Panc1 (cell line): ENCODE measurements around the gene WASF2. TPM values are rescaled to one million over a fixed set of nuclear protein-coding genes. Genes with fewer than 3 reads are reported as not detected.

Experiments used
- ATAC-seq: fragments of 200-7000 bp; cut with Tn5 transposase; 2 replicates; pipeline ENCODE4 v1.9.1; 2020; ENCODE audit warnings: mild to moderate bottlenecking, moderate library complexity
- BruUV-seq: library from RNA; stranded (reverse); fragments of 400-500 nt; replicated peaks from 2 replicates; lab custom pipeline; 2021; lab: Mats Ljungman, UMichigan
- CTCF ChIA-PET: fragments of 300-600 bp; sonication (Branson Sonifier 250); formaldehyde crosslinking; loops from one replicate; lab custom pipeline; 2022; ENCODE audit warnings: antibody characterized with exemption; lab: Charles Lee
- POLR2A ChIA-PET: fragments of 300-600 bp; sonication (Branson Sonifier 250); formaldehyde crosslinking; loops from one replicate; lab custom pipeline; 2022; ENCODE audit warnings: antibody characterized with exemption; lab: Charles Lee
- DNase-seq: peaks from one replicate; pipeline ENCODE4 v3.0.0-alpha.2; 2010; ENCODE audit warnings: low read depth, low spot score
- H3K27ac ChIP-seq: 2 replicates; pipeline ENCODE4 v1.5.1; 2011; ENCODE audit warnings: mild to moderate bottlenecking, low read length, inconsistent platforms
- H3K27me3 ChIP-seq: fragments of 200-500 bp; sonication (Bioruptor generic); 2 replicates; pipeline ENCODE4 v1.6.0; 2014; ENCODE audit warnings: low read length, inconsistent platforms; ENCODE audit not compliant: control insufficient read depth, insufficient read depth
- H3K36me3 ChIP-seq: fragments of 200-500 bp; sonication (Bioruptor generic); 2 replicates; pipeline ENCODE4 v1.5.1; 2014; ENCODE audit warnings: inconsistent platforms, mild to moderate bottlenecking, low read length, moderate library complexity; ENCODE audit not compliant: control insufficient read depth, insufficient read depth
- H3K4me1 ChIP-seq: 2 replicates; pipeline ENCODE4 v1.5.1; 2011; ENCODE audit warnings: inconsistent platforms, mild to moderate bottlenecking, low read length, moderate library complexity; ENCODE audit not compliant: control insufficient read depth, insufficient read depth
- H3K4me3 ChIP-seq, 2 experiments: 2 replicates each; pipeline ENCODE4 v1.5.1; 2011 to 2012; ENCODE audit warnings: low read depth in 2 of 2, low read length in 2 of 2, mild to moderate bottlenecking in 2 of 2, inconsistent platforms in 1 of 2, moderate library complexity in 1 of 2
- H3K9me3 ChIP-seq: fragments of 200-500 bp; sonication (Bioruptor generic); 2 replicates; pipeline ENCODE4 v1.5.1; 2014; ENCODE audit warnings: low read depth, mild to moderate bottlenecking, inconsistent platforms, low read length, moderate library complexity; ENCODE audit not compliant: control insufficient read depth, insufficient read depth
- CTCF ChIP-seq: fragments of 450-650 bp; IDR thresholded peaks from 2 replicates; pipeline ENCODE4 v1.5.1; 2017; ENCODE audit warnings: mild to moderate bottlenecking
- POLR2AphosphoS5 ChIP-seq: IDR thresholded peaks from 2 replicates; pipeline ENCODE4 v1.6.1; 2012; ENCODE audit warnings: mild to moderate bottlenecking, low read depth, low read length, moderate library complexity
- REST ChIP-seq, 2 experiments: IDR thresholded peaks; 2 replicates each; pipeline ENCODE4 v1.6.1; 2011 to 2012; ENCODE audit warnings: low read depth in 2 of 2, control low read depth in 1 of 2, low read length in 1 of 2, mild to moderate bottlenecking in 1 of 2, moderate library complexity in 1 of 2; ENCODE audit not compliant: insufficient read depth in 1 of 2
- SIN3A ChIP-seq: IDR thresholded peaks from 2 replicates; pipeline ENCODE4 v1.6.1; 2012; ENCODE audit warnings: low read depth, mild to moderate bottlenecking, low read length, moderate library complexity, borderline replicate concordance; ENCODE audit not compliant: insufficient read depth
- TCF7L2 ChIP-seq: IDR thresholded peaks from 2 replicates; pipeline ENCODE4 v1.6.1; 2011; ENCODE audit warnings: mild to moderate bottlenecking, low read depth, low read length, inconsistent platforms
- in situ Hi-C: cut with HindIII; loops from 2 replicates; pipeline ENCODE4 v1.10.0; 2016; ENCODE audit warnings: low sequenced_read_pairs, low pct_unique_long_range_greater_than_20kb
- intact Hi-C: fragments of 100-400 bp; cut with micrococcal nuclease; formaldehyde crosslinking; loops from one replicate; pipeline ENCODE4 v1.10.0; 2022; ENCODE audit not compliant: unreplicated experiment
- total RNA-seq: library from RNA; stranded (reverse); gene quantifications from one replicate; pipeline ENCODE4 v1.2.1, GENCODE V29; 2021; ENCODE audit not compliant: unreplicated experiment

The WASF2 gene
- total RNA-seq, 1 experiment from 2014 or later, result 121 TPM

DNA sequence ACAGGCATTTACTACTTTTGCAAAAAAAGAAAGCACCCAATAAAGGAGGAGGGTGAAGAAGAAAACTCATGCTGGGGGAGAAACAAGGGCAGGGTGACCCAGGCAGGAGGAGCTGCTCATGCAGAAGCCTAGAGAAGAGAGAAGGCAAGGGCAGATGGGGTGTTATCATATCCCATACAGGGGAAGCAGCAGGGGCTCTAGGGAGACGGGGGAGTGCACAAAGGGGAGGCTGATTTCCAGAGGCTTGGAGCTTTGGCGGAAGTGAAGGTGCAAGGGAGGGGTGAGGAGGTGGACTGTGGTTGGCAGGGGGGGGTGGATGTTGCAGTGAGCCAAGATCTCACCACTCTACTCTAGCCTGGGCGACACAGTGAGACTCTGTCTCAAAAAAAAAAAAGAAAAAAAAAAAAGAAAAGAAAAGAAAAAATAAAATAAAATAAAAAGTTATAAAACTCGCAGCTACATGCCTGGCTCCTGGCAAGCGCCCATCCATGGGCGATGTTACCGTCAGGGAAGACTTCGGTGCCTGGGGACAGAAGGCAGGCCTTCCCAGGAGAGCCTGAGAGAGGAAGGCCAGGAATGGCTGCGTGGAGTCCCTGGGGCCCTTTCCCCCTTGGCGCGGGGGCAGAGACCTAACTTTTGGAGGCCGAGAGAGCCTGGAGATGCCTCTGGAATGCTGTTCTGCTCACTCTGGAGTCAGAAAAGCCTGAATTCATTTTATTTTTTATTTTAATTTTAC is 112.0 kb downstream of the WASF2 start:
- Histone ChIP-seq H3K9me3 (no peaks in the 10 kb centered on the region), H3K27ac (no peak overlapping the region), H3K4me1 (no peaks in the 10 kb centered on the region), H3K27me3 (no peaks in the 10 kb centered on the region), H3K4me3 (no peak overlapping the region), H3K36me3 (no peaks in the 10 kb centered on the region)
- intact Hi-C loops (no loop called here), in situ Hi-C loops (no loop called here)
- POLR2A ChIA-PET, result interaction anchor here (0.6 kb wide), 1 partner anchor 34 kb away, joined by 4 read pairs; no protein-coding TSS in a partner anchor
- DNase-seq (no peak), ATAC-seq (no peak)
- CTCF ChIA-PET, result interaction anchor here (0.6 kb wide), 1 partner anchor 11 kb away, joined by 3 read pairs; no protein-coding TSS in a partner anchor
- TF ChIP-seq POLR2AphosphoS5, result no peak
- no peak for TF ChIP-seq REST (IDR thresholded peaks at IDR 0.05; ENCODE audit: insufficient read depth in 1 of 2, low read depth in 2 of 2, low read length in 1 of 2)
- no peak for TF ChIP-seq SIN3A
- no peak for TF ChIP-seq TCF7L2
- no peak for TF ChIP-seq CTCF
- BruUV-seq, result no TSS peak

DNA sequence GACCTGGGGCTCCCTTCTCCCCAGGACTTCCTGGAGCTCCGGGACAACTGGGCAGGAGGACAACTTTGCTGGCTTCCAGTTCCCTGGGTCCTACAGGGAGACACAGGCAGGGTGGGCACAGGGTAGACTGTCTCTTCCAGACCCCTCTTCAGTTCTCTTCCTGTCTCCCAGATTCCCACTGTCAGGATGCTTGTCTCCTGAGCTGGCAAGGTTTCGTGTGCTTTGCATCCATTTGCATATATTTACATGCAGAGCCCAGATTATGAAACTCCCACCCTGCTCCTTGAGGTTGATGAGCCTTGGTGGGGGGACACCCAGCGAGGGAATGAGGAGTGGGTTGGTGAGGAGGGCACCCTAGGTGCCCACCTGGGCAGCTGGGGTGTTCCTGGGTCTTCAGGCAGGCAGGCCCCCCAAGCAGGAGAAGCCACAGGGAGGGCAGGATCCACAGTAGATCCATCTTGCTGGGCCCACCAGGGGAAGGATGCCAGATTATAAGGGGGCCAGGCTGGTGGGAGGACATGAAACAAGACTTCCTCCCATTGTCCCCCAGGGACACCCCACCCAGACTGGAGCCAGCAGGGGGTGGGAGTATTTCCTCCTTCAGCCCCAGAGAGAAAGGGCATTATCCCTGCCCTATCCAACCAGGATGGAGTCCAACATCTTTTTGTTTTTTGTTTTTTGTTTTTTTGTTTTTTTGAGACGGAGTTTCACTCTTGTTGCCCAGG is 115.4 kb downstream of the WASF2 start, which contains the start of gene FCN3:
TSS of gene FCN3 (minus strand) at position 463 of the 725 bp plus-strand sequence. CDS start at position 457, 6 bp downstream.
- Histone ChIP-seq H3K36me3 (no peaks in the 10 kb centered on the region), H3K4me1 (no peaks in the 10 kb centered on the region), H3K4me3 (no peak within 1 kb of the TSS), H3K9me3 (no peaks in the 10 kb centered on the region), H3K27me3 (no peaks in the 10 kb centered on the region), H3K27ac (no peak within 1 kb of the TSS)
- CTCF ChIA-PET, result no interaction called here
- DNase-seq, result no peak
- TF ChIP-seq SIN3A, result no peak
- no peak for TF ChIP-seq POLR2AphosphoS5
- in situ Hi-C loops, result no loop called here
- no peak for ATAC-seq
- POLR2A ChIA-PET, result interaction anchor here (0.7 kb wide), 1 partner anchor 9 kb away, joined by 3 read pairs; no protein-coding TSS in a partner anchor
- BruUV-seq, result no TSS peak
- intact Hi-C loops, result no loop called here
